OCI-LY3 (cell line): ENCODE measurements around the gene IRF2BP1.

Source experiments
- H2AFZ ChIP-seq: fragments of 200-600, 300-600 bp; shearing (Covaris generic); 2 replicates; pipeline ENCODE4 v1.6.0; 2014; ENCODE audit warnings: antibody characterized with exemption, low read depth, low read length
- H3K27ac ChIP-seq: fragments of 200-600, 300-600 bp; sonication (generic); 2 replicates; pipeline ENCODE4 v1.5.1; 2014; ENCODE audit warnings: mild to moderate bottlenecking, low read length, moderate library complexity, mixed read lengths
- H3K27me3 ChIP-seq: fragments of 200-600, 300-600 bp; sonication (generic); 2 replicates; pipeline ENCODE4 v1.6.1; 2014; ENCODE audit warnings: low read depth, low read length, mixed read lengths
- H3K36me3 ChIP-seq: fragments of 200-600, 300-600 bp; sonication (generic); replicated peaks from 2 replicates; pipeline ENCODE3; 2014; ENCODE audit warnings: low read depth, low read length, mixed read lengths
- H3K4me1 ChIP-seq: fragments of 300-600, 200-600 bp; sonication (generic); 2 replicates; pipeline ENCODE4 v1.6.1; 2014; ENCODE audit warnings: low read length, mixed read lengths
- H3K4me2 ChIP-seq: fragments of 200-600, 300-600 bp; sonication (generic); 2 replicates; pipeline ENCODE4 v1.6.1; 2014; ENCODE audit warnings: low read length, mixed read lengths
- H3K4me3 ChIP-seq: fragments of 300-600, 200-600 bp; sonication (generic); 2 replicates; pipeline ENCODE4 v1.5.1; 2014; ENCODE audit warnings: antibody characterized with exemption, mild to moderate bottlenecking, low read length, moderate library complexity
- H3K79me2 ChIP-seq: fragments of 300-600, 200-600 bp; shearing (Covaris generic); 2 replicates; pipeline ENCODE4 v1.6.1; 2014; ENCODE audit warnings: mild to moderate bottlenecking, low read length, mixed read lengths
- H3K9ac ChIP-seq: fragments of 300-600, 200-600 bp; shearing (Covaris generic); 2 replicates; pipeline ENCODE4 v1.6.0; 2014; ENCODE audit warnings: mild to moderate bottlenecking, low read length, moderate library complexity
- H3K9me3 ChIP-seq: fragments of 200-600, 300-600 bp; shearing (Covaris generic); 2 replicates; pipeline ENCODE4 v1.6.1; 2014; ENCODE audit warnings: low read length, mixed read lengths; ENCODE audit not compliant: insufficient read depth
- H4K20me1 ChIP-seq: fragments of 200-600, 300-600 bp; sonication (generic); 2 replicates; pipeline ENCODE4 v1.6.1; 2016; ENCODE audit warnings: low read length, mixed read lengths; ENCODE audit not compliant: insufficient read depth
- EZH2phosphoT487 ChIP-seq: fragments of 200-600 bp; shearing (Covaris generic); IDR thresholded peaks from 2 replicates; pipeline ENCODE4 v1.6.1; 2018; ENCODE audit warnings: antibody characterized with exemption, mixed run types, low read depth
- TF ChIP-seq, protein P1 (sequence below): fragments of 200-600, 300-600 bp; sonication (generic); IDR thresholded peaks from 2 replicates; pipeline ENCODE4 v1.5.1; 2014; ENCODE audit warnings: antibody characterized with exemption, low read length, low read depth

IRF2BP1 gene

DNA sequence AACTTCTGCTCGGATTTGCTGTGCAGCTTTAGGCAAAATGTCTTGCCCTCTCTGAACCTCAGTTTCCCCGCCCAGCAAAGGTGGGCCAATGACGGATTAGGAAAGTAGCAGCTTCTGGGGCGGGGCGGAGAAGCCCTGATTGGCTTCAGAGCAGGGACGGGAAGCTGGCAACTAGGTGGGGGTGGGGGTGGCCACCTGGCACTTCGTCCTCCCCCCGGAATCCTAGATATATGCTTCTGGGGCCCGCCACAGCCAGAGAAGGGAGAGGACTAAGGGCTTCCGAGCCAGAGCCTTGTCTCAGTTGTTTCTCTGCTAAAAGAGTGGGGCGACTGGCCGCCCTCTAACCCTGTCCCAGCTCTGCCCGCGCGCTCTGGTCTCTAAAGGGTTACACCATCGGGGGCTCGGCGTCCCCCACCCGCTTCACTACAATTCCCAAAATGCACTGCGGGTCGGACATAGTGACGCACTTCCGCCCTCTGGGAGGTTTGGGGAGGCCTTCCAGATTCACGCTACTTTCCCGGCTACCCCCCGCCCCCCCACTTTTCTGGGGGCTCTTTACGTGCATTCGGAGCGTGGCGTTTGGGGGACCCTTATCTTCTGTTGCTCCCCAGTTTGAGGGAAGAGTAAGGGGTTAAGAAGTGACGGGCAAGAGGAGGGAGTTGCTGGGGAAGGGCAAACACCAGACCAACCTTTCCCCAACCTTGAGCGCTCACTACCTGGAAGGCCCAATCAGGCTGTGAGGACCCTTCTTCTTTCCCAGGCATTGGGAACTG, 672 bp upstream of the IRF2BP1 start:
- Histone ChIP-seq H3K4me3 (peak overlapping the region; percentile 83), H4K20me1 (no peaks in the 10 kb centered on the region), H3K9me3 (no peaks in the 10 kb centered on the region), H2AFZ (peak overlapping the region; percentile 86), H3K9ac (peak overlapping the region; percentile 85), H3K36me3 (peaks cover 11% of the 10 kb centered on the region), H3K4me1 (peaks cover 26% of the 10 kb centered on the region), H3K4me2 (peak overlapping the region; percentile 83), H3K27ac (peak overlapping the region; percentile 79), H3K79me2 (peaks cover 21% of the 10 kb centered on the region), H3K27me3 (no peaks in the 10 kb centered on the region)
- TF ChIP-seq, protein P1, sequence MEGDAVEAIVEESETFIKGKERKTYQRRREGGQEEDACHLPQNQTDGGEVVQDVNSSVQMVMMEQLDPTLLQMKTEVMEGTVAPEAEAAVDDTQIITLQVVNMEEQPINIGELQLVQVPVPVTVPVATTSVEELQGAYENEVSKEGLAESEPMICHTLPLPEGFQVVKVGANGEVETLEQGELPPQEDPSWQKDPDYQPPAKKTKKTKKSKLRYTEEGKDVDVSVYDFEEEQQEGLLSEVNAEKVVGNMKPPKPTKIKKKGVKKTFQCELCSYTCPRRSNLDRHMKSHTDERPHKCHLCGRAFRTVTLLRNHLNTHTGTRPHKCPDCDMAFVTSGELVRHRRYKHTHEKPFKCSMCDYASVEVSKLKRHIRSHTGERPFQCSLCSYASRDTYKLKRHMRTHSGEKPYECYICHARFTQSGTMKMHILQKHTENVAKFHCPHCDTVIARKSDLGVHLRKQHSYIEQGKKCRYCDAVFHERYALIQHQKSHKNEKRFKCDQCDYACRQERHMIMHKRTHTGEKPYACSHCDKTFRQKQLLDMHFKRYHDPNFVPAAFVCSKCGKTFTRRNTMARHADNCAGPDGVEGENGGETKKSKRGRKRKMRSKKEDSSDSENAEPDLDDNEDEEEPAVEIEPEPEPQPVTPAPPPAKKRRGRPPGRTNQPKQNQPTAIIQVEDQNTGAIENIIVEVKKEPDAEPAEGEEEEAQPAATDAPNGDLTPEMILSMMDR = no peak
- no peak for TF ChIP-seq EZH2phosphoT487

DNA sequence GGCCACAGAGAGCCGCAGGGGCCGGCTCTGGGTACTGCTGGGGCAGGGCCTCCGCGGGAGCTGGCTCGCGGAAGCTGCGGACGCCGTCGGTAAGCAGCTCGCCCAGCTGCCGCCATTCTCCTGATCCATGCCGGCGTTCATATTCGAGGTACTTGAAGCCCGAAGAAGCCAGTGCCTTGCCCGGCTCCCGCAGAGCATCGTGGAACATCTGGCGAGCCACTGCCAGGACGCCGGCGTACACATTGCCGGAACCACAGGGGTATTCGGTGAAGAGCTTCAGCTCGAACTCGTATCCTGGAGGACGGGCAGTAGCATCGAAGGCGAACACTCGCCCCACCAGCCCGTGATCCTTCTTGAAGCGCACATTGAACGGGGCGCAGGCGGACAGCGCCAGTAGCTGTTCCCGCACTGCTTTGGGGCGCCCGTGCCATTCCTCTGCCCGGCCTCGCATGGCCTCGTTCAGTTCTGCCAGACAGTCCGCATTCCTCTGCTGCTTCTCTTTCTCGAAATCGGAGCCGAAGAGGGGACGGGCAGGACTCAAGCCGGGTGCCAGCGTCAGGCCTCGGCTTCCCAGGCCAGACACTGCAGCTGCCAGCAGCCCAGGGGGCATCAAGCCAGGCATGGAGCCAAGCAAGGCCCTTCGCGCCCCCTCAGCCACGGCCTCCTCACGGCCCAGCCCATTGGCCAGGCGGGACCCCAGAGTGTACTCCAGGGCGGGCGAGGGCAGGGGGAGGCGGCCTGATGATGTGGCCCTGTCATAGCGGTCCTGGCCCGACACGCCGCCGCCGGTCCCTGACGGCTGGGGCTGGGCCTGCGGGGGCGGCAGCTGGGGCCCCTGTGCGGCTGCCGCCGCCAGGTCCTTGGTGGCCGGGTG, 1.0 kb downstream of the IRF2BP1 start:
- Histone ChIP-seq H3K27ac (peak overlapping the region; percentile 79), H4K20me1 (no peaks in the 10 kb centered on the region), H3K4me3 (peak overlapping the region; percentile 83), H3K9ac (peak overlapping the region; percentile 85), H3K36me3 (peaks cover 11% of the 10 kb centered on the region), H3K27me3 (no peaks in the 10 kb centered on the region), H3K4me1 (peaks cover 33% of the 10 kb centered on the region), H3K4me2 (peak overlapping the region; percentile 83), H3K79me2 (peaks cover 21% of the 10 kb centered on the region), H2AFZ (no peak overlapping the region), H3K9me3 (no peaks in the 10 kb centered on the region)
- TF ChIP-seq EZH2phosphoT487 = no peak
- TF ChIP-seq, protein P1 = no peak

DNA sequence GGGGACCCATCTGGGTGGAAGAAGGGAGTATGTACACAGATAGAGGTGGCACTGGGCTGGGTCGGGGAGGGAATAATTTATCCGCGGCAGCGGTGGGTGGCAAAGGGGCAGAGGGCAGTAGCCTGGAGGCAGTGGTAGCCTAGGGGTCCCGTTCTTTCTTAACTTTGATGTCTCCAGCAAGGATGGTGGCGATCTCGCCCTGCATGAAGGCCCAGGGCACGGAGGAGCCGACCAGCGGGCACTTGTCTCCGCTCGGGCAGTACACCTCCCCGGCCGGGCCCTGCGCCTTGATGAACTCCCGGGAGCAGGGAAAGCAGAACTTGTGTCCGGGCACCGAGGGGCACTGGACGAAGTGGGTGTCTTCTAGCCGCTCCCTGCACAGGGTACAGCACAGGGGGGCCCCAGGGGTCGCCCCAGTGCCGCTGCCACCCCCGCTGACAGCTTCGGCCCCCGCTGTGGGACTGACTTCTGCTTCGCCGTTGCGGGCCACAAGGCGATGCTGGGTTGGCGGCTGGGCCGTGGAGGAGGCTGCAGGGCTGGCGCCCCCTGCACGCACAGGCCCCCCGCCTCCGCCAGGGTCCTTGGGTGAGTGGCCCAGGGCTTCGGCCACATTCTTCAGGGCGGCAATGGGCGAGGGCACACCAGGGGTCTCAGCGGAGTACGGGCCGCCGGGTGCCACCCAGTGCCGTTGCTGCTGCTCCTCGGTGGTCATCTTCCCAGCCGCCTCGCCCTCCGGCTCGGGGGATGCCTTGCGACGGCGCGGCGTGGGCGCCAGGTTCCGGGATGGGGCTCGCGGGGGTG, 1.9 kb downstream of the IRF2BP1 start:
- peak overlapping the region; percentile 54 for H3K4me3 ChIP-seq
- H3K9ac ChIP-seq = no peak overlapping the region
- peaks cover 21% of the 10 kb centered on the region for H3K79me2 ChIP-seq

More for the DNA sequence above, 1.9 kb downstream of the IRF2BP1 start:
- peaks cover 33% of the 10 kb centered on the region for H3K4me1 ChIP-seq
- H3K27ac ChIP-seq = no peak overlapping the region
- H3K27me3 ChIP-seq = no peaks in the 10 kb centered on the region
- TF ChIP-seq EZH2phosphoT487 = no peak
- TF ChIP-seq, protein P1 = no peak
- no peaks in the 10 kb centered on the region for H4K20me1 ChIP-seq
- H3K36me3 ChIP-seq = peaks cover 11% of the 10 kb centered on the region
- no peak overlapping the region for H2AFZ ChIP-seq
- H3K4me2 ChIP-seq = peak overlapping the region; percentile 49
- no peaks in the 10 kb centered on the region for H3K9me3 ChIP-seq
